OCI-LY7 (cell line): Measurements from ENCODE around the gene ERFE. TPM values are rescaled to one million over a fixed set of nuclear protein-coding genes. Genes with fewer than 3 reads are reported as not detected.

Experiments used
- BruUV-seq: library from RNA; stranded (reverse); fragments of 400-500 nt; replicated peaks from 2 replicates; lab custom pipeline; 2021; lab: Mats Ljungman, UMichigan
- CTCF ChIA-PET: fragments of 300-600 bp; sonication (Branson Sonifier 250); formaldehyde crosslinking; loops from one replicate; lab custom pipeline; 2022; ENCODE audit warnings: antibody characterized with exemption; ENCODE audit not compliant: unreplicated experiment; lab: Charles Lee
- POLR2A ChIA-PET: fragments of 300-600 bp; sonication (Branson Sonifier 250); formaldehyde crosslinking; loops from one replicate; lab custom pipeline; 2022; ENCODE audit warnings: antibody characterized with exemption; lab: Charles Lee
- DNase-seq: peaks from one replicate; pipeline ENCODE4 v3.0.0-alpha.2; 2015; ENCODE audit warnings: low spot score
- H2AFZ ChIP-seq: fragments of 200-600 bp; sonication (generic), shearing (Covaris generic); 2 replicates; pipeline ENCODE4 v1.6.1; 2014; ENCODE audit warnings: mild to moderate bottlenecking, antibody characterized with exemption, low read length, moderate library complexity
- H3K27ac ChIP-seq: fragments of 200-600 bp; sonication (generic); 2 replicates; pipeline ENCODE4 v1.5.1; 2014; ENCODE audit warnings: mixed run types, low read depth, mild to moderate bottlenecking, moderate library complexity, low read length, inconsistent platforms; ENCODE audit not compliant: poor library complexity, severe bottlenecking
- H3K36me3 ChIP-seq: fragments of 200-600 bp; sonication (generic); 2 replicates; pipeline ENCODE4 v1.6.1; 2014; ENCODE audit warnings: mild to moderate bottlenecking, antibody characterized with exemption, low read length, moderate library complexity, mixed read lengths; ENCODE audit not compliant: insufficient read depth
- H3K4me1 ChIP-seq: fragments of 200-600 bp; sonication (generic); 2 replicates; pipeline ENCODE4 v1.5.1; 2014; ENCODE audit warnings: mild to moderate bottlenecking, low read length; ENCODE audit not compliant: insufficient read depth, poor library complexity, severe bottlenecking
- H3K4me2 ChIP-seq: fragments of 200-600 bp; sonication (generic); 2 replicates; pipeline ENCODE4 v1.6.1; 2014; ENCODE audit warnings: mild to moderate bottlenecking, low read length
- H3K4me3 ChIP-seq: fragments of 200-600 bp; sonication (generic); 2 replicates; pipeline ENCODE4 v1.5.1; 2014; ENCODE audit warnings: mild to moderate bottlenecking, low read depth, low read length; ENCODE audit not compliant: poor library complexity, severe bottlenecking
- H3K79me2 ChIP-seq: fragments of 200-600 bp; sonication (generic); 2 replicates; pipeline ENCODE4 v1.6.1; 2016; ENCODE audit warnings: low read depth, mild to moderate bottlenecking, low read length, moderate library complexity, mixed read lengths; ENCODE audit not compliant: insufficient read depth
- H3K9me2 ChIP-seq: fragments of 200-600 bp; sonication (generic); 2 replicates; pipeline ENCODE4 v1.6.1; 2016; ENCODE audit warnings: mild to moderate bottlenecking, low read length, mixed read lengths; ENCODE audit not compliant: insufficient read depth
- H3K9me3 ChIP-seq: fragments of 200-600 bp; sonication (generic); 2 replicates; pipeline ENCODE4 v1.6.1; 2014; ENCODE audit warnings: mild to moderate bottlenecking, mixed run types, low read length, mixed read lengths
- H4K20me1 ChIP-seq: fragments of 200-600 bp; sonication (generic); 2 replicates; pipeline ENCODE4 v1.6.1; 2014; ENCODE audit warnings: mild to moderate bottlenecking, antibody characterized with exemption, low read length, moderate library complexity, mixed read lengths; ENCODE audit not compliant: insufficient read depth
- EZH2phosphoT487 ChIP-seq: fragments of 200-600 bp; sonication (generic); IDR thresholded peaks from 2 replicates; pipeline ENCODE4 v1.6.1; 2018; ENCODE audit warnings: low read depth, borderline replicate concordance, mild to moderate bottlenecking, mixed run types, antibody characterized with exemption, low read length, moderate library complexity, mixed read lengths
- intact Hi-C: fragments of 100-400 bp; cut with micrococcal nuclease; formaldehyde crosslinking; loops from one replicate; pipeline ENCODE4 v1.10.0; 2022; ENCODE audit not compliant: unreplicated experiment
- total RNA-seq, 2 experiments: library from RNA; depleted of rRNA in 1 of 2; stranded (reverse); fragments of >200 nt in 1 of 2; shearing (Covaris generic) in 1 of 2; gene quantifications; 2 replicates each; pipeline ENCODE4 v1.2.3, GENCODE V29; 2014 to 2022
- TF ChIP-seq, protein P1 (sequence below): fragments of 200-600 bp; sonication (generic); conservative IDR thresholded peaks from 2 replicates; pipeline ENCODE4 v1.5.1; 2014; ENCODE audit warnings: mild to moderate bottlenecking, antibody characterized with exemption, low read length, moderate library complexity, mixed read lengths

ERFE gene
- total RNA-seq, 2 experiments from 2014 or later, result 8.2 to 10.2 TPM

DNA sequence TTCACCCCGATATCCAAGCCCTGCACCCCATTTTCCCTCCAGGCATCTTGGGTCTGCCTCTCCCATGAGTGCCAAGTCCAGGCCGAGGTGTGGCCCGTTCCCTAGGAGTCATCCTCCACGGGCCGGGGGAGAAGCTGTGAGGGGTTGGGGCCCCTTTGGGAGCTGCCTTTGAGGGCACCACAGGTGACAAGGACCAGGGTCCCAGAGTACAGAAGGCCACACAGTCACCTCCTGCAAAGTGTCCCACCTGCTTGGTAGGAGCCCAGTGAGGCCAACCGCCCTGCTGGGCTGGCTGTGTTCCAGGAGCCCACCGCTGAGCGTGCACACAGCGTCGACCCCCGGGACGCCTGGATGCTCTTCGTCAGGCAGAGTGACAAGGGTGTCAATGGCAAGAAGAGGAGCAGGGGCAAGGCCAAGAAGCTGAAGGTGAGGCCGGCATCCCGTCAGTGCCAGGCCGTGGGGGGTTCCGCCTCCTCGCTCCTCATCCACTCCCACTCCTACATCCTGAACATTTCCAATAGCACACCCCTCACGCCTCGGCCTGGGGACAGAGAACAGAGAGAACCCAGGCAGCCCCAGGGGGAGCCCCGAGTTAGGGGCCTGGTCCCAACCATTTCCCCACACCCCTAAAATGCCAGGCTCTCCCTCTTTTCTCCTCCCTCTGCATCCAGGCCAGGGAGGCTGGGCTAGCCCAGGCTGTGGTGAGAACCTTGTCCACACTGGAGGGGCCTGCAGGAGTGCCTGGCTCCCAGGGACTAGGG, 2.7 kb downstream of the ERFE start:
- intact Hi-C loops, result loop anchor here (5.0 to 10.0 kb wide), 3 partner anchors 81 to 307 kb away; partner anchors contain the start of genes HES6, RAMP1 and UBE2F

GRCh38 chr2:238162251-238162845, 3.6 kb downstream of the ERFE start:
- no peak for TF ChIP-seq EZH2phosphoT487
- TF ChIP-seq, protein P1, sequence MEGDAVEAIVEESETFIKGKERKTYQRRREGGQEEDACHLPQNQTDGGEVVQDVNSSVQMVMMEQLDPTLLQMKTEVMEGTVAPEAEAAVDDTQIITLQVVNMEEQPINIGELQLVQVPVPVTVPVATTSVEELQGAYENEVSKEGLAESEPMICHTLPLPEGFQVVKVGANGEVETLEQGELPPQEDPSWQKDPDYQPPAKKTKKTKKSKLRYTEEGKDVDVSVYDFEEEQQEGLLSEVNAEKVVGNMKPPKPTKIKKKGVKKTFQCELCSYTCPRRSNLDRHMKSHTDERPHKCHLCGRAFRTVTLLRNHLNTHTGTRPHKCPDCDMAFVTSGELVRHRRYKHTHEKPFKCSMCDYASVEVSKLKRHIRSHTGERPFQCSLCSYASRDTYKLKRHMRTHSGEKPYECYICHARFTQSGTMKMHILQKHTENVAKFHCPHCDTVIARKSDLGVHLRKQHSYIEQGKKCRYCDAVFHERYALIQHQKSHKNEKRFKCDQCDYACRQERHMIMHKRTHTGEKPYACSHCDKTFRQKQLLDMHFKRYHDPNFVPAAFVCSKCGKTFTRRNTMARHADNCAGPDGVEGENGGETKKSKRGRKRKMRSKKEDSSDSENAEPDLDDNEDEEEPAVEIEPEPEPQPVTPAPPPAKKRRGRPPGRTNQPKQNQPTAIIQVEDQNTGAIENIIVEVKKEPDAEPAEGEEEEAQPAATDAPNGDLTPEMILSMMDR, result no peak
- H3K79me2 ChIP-seq, result no peaks in the 10 kb centered on the region
- no peak overlapping the region for H3K4me2 ChIP-seq
- H3K36me3 ChIP-seq, result no peaks in the 10 kb centered on the region
- H3K4me1 ChIP-seq, result peaks cover 21% of the 10 kb centered on the region
- no peaks in the 10 kb centered on the region for H3K9me3 ChIP-seq
- BruUV-seq, result no TSS peak
- no peaks in the 10 kb centered on the region for H3K9me2 ChIP-seq
- POLR2A ChIA-PET, result no interaction called here
- CTCF ChIA-PET, result interaction anchor here (1.5 kb wide), 1 partner anchor 101 kb away, joined by 7 read pairs; no protein-coding TSS in a partner anchor
- H3K4me3 ChIP-seq, result no peak overlapping the region
- H3K27ac ChIP-seq, result no peak overlapping the region
- intact Hi-C loops, result loop anchor here (5.0 to 10.0 kb wide), 3 partner anchors 80 to 308 kb away; partner anchors contain the start of genes HES6, RAMP1 and UBE2F
- H2AFZ ChIP-seq, result no peak overlapping the region
- no peaks in the 10 kb centered on the region for H4K20me1 ChIP-seq
- DNase-seq, result no peak

More for the DNA sequence above, 2.7 kb downstream of the ERFE start:
- no peaks in the 10 kb centered on the region for H3K79me2 ChIP-seq
- no peaks in the 10 kb centered on the region for H3K9me2 ChIP-seq
- no TSS peak for BruUV-seq
- ChIA-PET CTCF (interaction anchor here (1.5 kb wide), 1 partner anchor 102 kb away, joined by 6 read pairs; no protein-coding TSS in a partner anchor), POLR2A (no interaction called here)
- H4K20me1 ChIP-seq, result no peaks in the 10 kb centered on the region
- no peak overlapping the region for H3K4me2 ChIP-seq
- no peaks in the 10 kb centered on the region for H3K36me3 ChIP-seq
- H3K27ac ChIP-seq, result no peak overlapping the region
- H3K4me3 ChIP-seq, result no peak overlapping the region
- peaks cover 21% of the 10 kb centered on the region for H3K4me1 ChIP-seq
- TF ChIP-seq, protein P1, result no peak
- TF ChIP-seq EZH2phosphoT487, result no peak
- no peak overlapping the region for H2AFZ ChIP-seq
- H3K9me3 ChIP-seq, result no peaks in the 10 kb centered on the region
- DNase-seq, result no peak
